Uterus (tissue), 4 donors: ENCODE measurements around the gene CCM2. TPM values are rescaled to one million over a fixed set of nuclear protein-coding genes. Genes with fewer than 3 reads are reported as not detected.

Experiments used
- DNase-seq, 2 donors: peaks; one replicate each; pipeline ENCODE4 v3.0.0-alpha.2; 2019 to 2020
- H3K27ac ChIP-seq, 2 donors: fragments of 200-600 bp; sonication (generic); 1 replicate in 1 of 2; 2 replicates in 1 of 2; pipeline ENCODE4 v1.5.1; 2016 to 2018
- H3K27me3 ChIP-seq, 2 donors: fragments of 200-600 bp; sonication (generic); one replicate each; pipeline ENCODE4 v1.5.1; 2018 to 2019; ENCODE audit warnings: control low read depth in 1 of 2
- H3K36me3 ChIP-seq, 2 donors: fragments of 200-600 bp; sonication (generic); one replicate each; pipeline ENCODE4 v1.5.1; 2019; ENCODE audit warnings: control low read depth in 1 of 2
- H3K4me1 ChIP-seq, 2 donors: fragments of 200-600 bp; sonication (generic); one replicate each; pipeline ENCODE4 v1.5.1; 2018 to 2019; ENCODE audit warnings: control low read depth in 1 of 2
- H3K4me3 ChIP-seq, 2 donors: fragments of 200-600 bp; sonication (generic); 1 replicate in 1 of 2; 2 replicates in 1 of 2; pipeline ENCODE4 v1.5.1; 2018 to 2019; ENCODE audit warnings: mild to moderate bottlenecking in 1 of 2
- H3K9me3 ChIP-seq, 2 donors: fragments of 200-600 bp; sonication (generic); one replicate each; pipeline ENCODE4 v1.5.1; 2019; ENCODE audit warnings: control low read depth in 1 of 2
- POLR2A ChIP-seq, 2 donors: fragments of 450-650 bp; IDR thresholded peaks; one replicate each; pipeline ENCODE4 v1.6.1; 2016; ENCODE audit warnings: antibody characterized with exemption in 2 of 2, mild to moderate bottlenecking in 1 of 2, moderate library complexity in 1 of 2
- intact Hi-C: fragments of 100-400 bp; cut with DNase I; formaldehyde crosslinking; loops from one replicate; pipeline ENCODE4 v1.15.1; 2023; ENCODE audit warnings: low total_unique reads
- total RNA-seq, 4 donors: library from RNA; depleted of rRNA in 3 of 4; stranded (reverse); fragments of >200 nt in 3 of 4; gene quantifications; one replicate each; pipeline versions ENCODE4 v1.1.0 to v1.2.4, GENCODE V29; 2014 to 2023
- TF ChIP-seq, protein P1 (sequence below), 4 experiments: fragments of 200-600 bp in 2 of 4; fragments of 450-650 bp in 2 of 4; sonication (generic) in 2 of 4; IDR thresholded peaks; one replicate each; pipeline ENCODE4 v1.5.1; 2016 to 2019; ENCODE audit warnings: antibody characterized with exemption in 4 of 4, mild to moderate bottlenecking in 2 of 4, moderate library complexity in 1 of 4
- donor health status: DM: yes; HTN: yes; CAD: no.

The CCM2 gene
- total RNA-seq, 4 donors from 2014 or later: 7.6 to 70.2 (median 33.6) TPM

DNA sequence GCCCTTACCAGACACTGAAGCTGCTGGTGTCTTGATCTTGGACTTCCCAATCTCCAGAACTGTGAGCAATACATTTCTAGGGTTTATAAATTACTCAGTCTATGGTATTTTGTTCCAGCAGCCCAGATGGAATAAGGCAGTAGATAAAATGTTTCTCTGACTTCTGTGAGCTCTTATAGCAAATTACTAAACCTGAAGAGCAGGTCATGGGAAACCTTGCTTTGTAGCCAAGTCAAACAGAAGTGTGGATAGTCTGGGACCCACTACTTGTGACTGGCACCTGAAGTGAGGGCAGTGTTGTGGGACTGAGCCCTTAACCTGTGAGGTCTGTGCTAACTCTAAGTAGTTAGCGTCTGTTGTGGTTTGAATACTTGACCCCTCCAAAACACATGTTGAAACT lies 116.0 kb downstream of the CCM2 start:
- no peaks in the 10 kb centered on the region for H3K27me3 ChIP-seq
- H3K36me3 ChIP-seq: no peaks in the 10 kb centered on the region
- intact Hi-C loops: no loop called here
- no peak for DNase-seq
- no peak overlapping the region for H3K27ac ChIP-seq
- H3K4me1 ChIP-seq: no peaks in the 10 kb centered on the region
- H3K4me3 ChIP-seq: no peak overlapping the region
- no peaks in the 10 kb centered on the region for H3K9me3 ChIP-seq
- no peak for TF ChIP-seq POLR2A (IDR thresholded peaks at IDR 0.05)
- TF ChIP-seq, protein P1, sequence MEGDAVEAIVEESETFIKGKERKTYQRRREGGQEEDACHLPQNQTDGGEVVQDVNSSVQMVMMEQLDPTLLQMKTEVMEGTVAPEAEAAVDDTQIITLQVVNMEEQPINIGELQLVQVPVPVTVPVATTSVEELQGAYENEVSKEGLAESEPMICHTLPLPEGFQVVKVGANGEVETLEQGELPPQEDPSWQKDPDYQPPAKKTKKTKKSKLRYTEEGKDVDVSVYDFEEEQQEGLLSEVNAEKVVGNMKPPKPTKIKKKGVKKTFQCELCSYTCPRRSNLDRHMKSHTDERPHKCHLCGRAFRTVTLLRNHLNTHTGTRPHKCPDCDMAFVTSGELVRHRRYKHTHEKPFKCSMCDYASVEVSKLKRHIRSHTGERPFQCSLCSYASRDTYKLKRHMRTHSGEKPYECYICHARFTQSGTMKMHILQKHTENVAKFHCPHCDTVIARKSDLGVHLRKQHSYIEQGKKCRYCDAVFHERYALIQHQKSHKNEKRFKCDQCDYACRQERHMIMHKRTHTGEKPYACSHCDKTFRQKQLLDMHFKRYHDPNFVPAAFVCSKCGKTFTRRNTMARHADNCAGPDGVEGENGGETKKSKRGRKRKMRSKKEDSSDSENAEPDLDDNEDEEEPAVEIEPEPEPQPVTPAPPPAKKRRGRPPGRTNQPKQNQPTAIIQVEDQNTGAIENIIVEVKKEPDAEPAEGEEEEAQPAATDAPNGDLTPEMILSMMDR (IDR thresholded peaks at IDR 0.05): no peak

DNA sequence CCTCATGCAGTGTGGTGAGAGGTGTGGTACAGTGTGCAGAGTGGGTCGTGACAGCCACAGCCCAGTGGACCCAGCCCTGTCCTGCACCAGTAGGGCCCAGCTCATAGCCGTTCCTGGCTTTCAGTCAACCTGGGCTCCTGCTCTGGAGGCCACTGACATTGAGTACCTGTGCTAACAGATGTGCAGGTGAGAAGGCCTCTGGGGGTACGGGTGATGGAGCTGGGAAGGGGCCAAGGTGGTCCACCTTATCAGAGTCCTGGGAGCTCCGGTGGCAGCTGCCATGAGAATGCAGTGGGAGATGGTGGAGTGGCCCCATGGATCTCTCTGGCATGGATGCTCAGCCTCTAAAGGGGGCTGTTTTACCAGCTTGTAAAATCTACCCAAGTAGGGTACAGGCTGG lies 117.6 kb downstream of the CCM2 start:
- Histone ChIP-seq H3K4me1 (no peaks in the 10 kb centered on the region), H3K4me3 (no peak overlapping the region), H3K27ac (no peak overlapping the region), H3K9me3 (no peaks in the 10 kb centered on the region), H3K27me3 (no peaks in the 10 kb centered on the region), H3K36me3 (no peaks in the 10 kb centered on the region)
- DNase-seq: no peak
- intact Hi-C loops: no loop called here
- TF ChIP-seq, protein P1 (IDR thresholded peaks at IDR 0.05): no peak
- TF ChIP-seq POLR2A (IDR thresholded peaks at IDR 0.05): no peak

DNA sequence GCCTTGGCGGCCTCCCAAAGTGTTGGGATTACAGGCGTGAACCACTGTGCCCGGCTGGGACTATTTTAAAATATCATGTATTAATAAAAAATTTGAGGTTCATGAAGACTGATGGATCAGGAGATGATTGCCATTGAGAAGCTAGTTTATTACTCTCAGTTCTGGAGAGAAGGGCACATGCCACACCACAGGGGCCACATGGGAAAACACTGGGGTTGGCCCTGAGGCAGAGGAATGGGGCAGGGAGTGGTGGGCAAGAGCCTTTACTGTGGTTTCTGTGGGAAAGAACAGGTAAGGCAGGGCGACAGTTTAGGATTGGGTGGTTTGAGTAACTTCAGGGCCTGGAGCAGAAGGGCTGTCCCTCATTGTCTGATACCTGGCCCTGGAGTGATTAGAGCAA lies 118.3 kb downstream of the CCM2 start:
- Histone ChIP-seq H3K4me3 (no peak overlapping the region), H3K4me1 (no peaks in the 10 kb centered on the region), H3K9me3 (no peaks in the 10 kb centered on the region), H3K36me3 (no peaks in the 10 kb centered on the region), H3K27ac (no peak overlapping the region), H3K27me3 (no peaks in the 10 kb centered on the region)
- intact Hi-C loops: no loop called here
- DNase-seq: no peak
- TF ChIP-seq, protein P1 (IDR thresholded peaks at IDR 0.05): no peak
- TF ChIP-seq POLR2A (IDR thresholded peaks at IDR 0.05): no peak

- Histone ChIP-seq H3K4me3 (no peak overlapping the region), H3K27me3 (no peaks in the 10 kb centered on the region), H3K27ac (no peak overlapping the region), H3K9me3 (no peaks in the 10 kb centered on the region), H3K36me3 (no peaks in the 10 kb centered on the region), H3K4me1 (no peaks in the 10 kb centered on the region)
- DNase-seq: no peak
- TF ChIP-seq, protein P1 (IDR thresholded peaks at IDR 0.05): no peak
- TF ChIP-seq POLR2A (IDR thresholded peaks at IDR 0.05): no peak
- intact Hi-C loops: no loop called here
These were observed 118.9 kb downstream of the CCM2 start for GRCh38 chr7:45118889-45119331.

GRCh38 chr7:45119550-45119949 lies 119.5 kb downstream of the CCM2 start:
- no peaks in the 10 kb centered on the region for H3K36me3 ChIP-seq
- H3K27ac ChIP-seq: no peak overlapping the region
- DNase-seq: no peak
- no peaks in the 10 kb centered on the region for H3K27me3 ChIP-seq
- H3K4me3 ChIP-seq: no peak overlapping the region
- no peak for TF ChIP-seq POLR2A (IDR thresholded peaks at IDR 0.05)
- TF ChIP-seq, protein P1 (IDR thresholded peaks at IDR 0.05): no peak
- intact Hi-C loops: no loop called here
- no peaks in the 10 kb centered on the region for H3K9me3 ChIP-seq
- no peaks in the 10 kb centered on the region for H3K4me1 ChIP-seq
